ENCODE measurements around the gene CKM.

- no peak for TF ChIP-seq CTCF (IDR thresholded peaks at IDR 0.05; ENCODE audit: borderline replicate concordance, extremely low read depth, low read length, poor library complexity, severe bottlenecking)
- no peak for TF ChIP-seq EZH2 (IDR thresholded peaks at IDR 0.05; ENCODE audit: borderline replicate concordance, low read depth, low read length, severe bottlenecking)
Measured at GRCh38 chr19:45298264-45298663, 24.4 kb downstream of the CKM start.
